ENCODE data around the gene IP6K2.

GRCh38 chr3:48639944-48640606 is 76.9 kb downstream of the IP6K2 start:
- no peak for TF ChIP-seq CTCF (IDR thresholded peaks at IDR 0.05)
- TF ChIP-seq POLR2A (IDR thresholded peaks at IDR 0.05) = no peak
- no peak for TF ChIP-seq POLR2AphosphoS5 (IDR thresholded peaks at IDR 0.05)
